Cardiac fibroblast (primary cell): Measurements from ENCODE around the gene IQGAP2.

Experiments
- DNase-seq, 2 donors: peaks; one replicate each; pipeline versions ENCODE4 v3.0.0 to v3.0.0-alpha.2; 2010; ENCODE audit warnings: low read depth in 2 of 2
- H3K4me3 ChIP-seq, 2 donors: replicated peaks in 1 of 2; 1 replicate in 1 of 2; 2 replicates in 1 of 2; pipeline ENCODE4 v1.5.1; 2011; ENCODE audit warnings: low read depth in 2 of 2, low read length in 2 of 2, mild to moderate bottlenecking in 2 of 2, moderate library complexity in 1 of 2
- TF ChIP-seq, protein P1 (sequence below): IDR thresholded peaks from one replicate; pipeline ENCODE4 v1.5.1; 2011; ENCODE audit warnings: low read depth, mild to moderate bottlenecking, low read length, inconsistent platforms

IQGAP2 gene

DNA sequence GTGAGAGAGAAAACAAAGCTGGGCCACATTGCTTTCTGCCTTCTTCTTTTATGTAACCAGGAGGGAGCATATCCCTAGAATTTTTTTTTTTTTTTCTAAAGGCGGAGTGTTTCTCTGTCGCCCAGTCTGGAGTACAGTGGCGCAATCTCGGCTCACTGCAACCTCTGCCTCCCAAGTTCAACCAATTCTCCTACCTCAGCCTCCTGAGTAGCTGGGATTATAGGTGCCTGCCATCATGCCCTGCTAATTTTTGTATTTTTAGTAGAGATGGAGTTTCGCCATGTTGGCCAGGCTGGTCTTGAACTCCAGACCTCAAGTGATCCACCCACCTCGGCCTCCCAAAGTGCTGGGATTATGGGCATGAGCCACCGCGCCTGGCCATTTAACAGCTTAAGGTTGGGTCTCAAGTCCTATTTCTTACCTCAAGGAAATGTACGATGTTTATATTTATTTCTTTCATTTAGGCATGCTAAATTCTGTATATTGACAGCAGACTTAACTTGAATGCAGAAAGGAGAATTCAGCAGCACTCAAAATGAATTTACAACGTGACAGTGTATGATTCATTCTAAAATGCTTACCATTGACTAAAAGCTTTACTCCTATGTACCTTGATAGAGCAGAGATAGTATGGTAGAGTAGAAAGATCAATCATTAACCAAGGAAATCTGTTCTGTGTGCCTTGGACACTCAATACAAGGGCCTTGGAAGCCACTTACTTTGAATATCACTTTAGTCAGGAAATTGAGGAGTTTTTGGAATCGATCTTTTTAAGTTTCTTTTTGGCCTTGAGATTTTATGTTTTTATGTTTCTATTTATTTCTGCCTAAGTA, 119.2 kb downstream of the IQGAP2 start:
- TF ChIP-seq, protein P1, sequence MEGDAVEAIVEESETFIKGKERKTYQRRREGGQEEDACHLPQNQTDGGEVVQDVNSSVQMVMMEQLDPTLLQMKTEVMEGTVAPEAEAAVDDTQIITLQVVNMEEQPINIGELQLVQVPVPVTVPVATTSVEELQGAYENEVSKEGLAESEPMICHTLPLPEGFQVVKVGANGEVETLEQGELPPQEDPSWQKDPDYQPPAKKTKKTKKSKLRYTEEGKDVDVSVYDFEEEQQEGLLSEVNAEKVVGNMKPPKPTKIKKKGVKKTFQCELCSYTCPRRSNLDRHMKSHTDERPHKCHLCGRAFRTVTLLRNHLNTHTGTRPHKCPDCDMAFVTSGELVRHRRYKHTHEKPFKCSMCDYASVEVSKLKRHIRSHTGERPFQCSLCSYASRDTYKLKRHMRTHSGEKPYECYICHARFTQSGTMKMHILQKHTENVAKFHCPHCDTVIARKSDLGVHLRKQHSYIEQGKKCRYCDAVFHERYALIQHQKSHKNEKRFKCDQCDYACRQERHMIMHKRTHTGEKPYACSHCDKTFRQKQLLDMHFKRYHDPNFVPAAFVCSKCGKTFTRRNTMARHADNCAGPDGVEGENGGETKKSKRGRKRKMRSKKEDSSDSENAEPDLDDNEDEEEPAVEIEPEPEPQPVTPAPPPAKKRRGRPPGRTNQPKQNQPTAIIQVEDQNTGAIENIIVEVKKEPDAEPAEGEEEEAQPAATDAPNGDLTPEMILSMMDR, result no peak
- H3K4me3 ChIP-seq, result no peak overlapping the region
- DNase-seq, result no peak

DNA sequence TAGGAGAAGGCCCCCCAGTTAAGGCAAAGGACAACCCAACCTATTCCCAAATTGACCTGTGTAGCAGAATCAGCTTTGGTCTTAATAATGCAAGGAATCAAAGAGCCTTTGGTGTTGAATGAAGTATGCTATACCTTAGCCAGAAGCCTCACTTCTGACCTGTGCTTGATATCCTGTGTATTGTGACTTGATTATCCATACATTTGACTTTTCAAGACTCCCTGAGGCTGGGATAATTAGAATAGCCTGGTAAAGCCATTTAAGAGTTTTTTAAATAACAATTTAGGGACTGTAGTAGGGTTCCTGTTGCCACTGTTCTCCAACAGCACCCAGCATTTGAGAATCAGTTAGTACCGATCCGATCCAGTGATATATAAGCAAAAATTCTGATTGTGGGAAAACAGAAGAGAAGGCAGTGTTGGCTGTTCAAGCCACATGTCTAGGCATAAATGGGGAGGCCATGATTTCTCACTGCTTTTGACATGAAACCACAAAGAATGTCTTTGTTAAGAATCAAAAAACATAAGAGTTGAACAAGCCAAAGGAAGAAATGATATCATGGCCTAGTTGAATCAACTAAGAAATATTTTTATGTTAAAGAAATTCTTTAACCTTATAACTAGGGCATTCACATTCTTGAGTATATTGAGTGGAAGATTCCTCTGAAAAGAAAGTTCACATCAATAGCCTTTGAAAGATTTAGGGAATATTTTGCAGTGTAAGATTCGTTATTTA, 121.2 kb downstream of the IQGAP2 start:
- TF ChIP-seq, protein P1, result no peak
- peak in 1 of 2 donors; percentile 13 for DNase-seq
- no peak overlapping the region for H3K4me3 ChIP-seq

DNA sequence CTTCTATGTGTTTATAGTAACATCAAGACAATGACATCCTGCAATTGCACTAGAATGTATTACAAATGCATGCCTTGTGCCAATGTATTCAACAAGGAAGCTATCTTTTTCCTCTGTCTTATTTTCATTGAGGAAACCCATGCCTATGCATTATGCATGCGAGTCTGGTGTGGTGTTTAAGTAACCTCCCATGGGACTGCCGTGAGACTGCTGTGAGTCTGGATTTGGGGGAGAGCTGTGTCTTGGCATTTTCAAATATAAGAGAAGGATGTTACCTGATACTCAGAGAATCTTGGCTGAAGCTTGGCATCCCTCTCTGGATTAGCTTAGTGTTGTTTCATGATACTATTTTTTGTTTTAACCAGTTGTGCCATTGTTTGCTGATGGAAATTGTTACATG, 121.8 kb downstream of the IQGAP2 start:
- H3K4me3 ChIP-seq, result no peak overlapping the region
- TF ChIP-seq, protein P1, result no peak
- DNase-seq, result peak; percentile 8 to 55

DNA sequence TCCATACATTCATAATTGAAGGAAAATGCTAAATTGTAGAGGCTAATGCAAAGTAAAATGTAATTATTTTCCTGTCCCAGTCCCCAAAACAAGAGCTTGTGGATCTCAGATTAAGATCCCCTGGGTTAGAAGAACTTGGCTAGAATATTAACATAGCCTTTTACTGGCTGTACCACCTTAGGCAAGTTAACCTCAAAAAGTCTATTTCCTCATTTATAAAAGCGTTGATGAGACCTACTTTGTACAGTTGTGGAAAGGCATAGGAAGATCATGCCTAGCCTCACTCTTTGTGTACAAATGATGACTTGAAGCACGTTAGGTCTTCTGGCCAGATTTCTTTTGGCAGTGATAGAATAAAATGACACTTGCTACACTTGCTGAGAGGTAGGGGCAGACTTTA, 122.9 kb downstream of the IQGAP2 start:
- DNase-seq, result no peak
- TF ChIP-seq, protein P1, result no peak
- H3K4me3 ChIP-seq, result no peak overlapping the region

DNA sequence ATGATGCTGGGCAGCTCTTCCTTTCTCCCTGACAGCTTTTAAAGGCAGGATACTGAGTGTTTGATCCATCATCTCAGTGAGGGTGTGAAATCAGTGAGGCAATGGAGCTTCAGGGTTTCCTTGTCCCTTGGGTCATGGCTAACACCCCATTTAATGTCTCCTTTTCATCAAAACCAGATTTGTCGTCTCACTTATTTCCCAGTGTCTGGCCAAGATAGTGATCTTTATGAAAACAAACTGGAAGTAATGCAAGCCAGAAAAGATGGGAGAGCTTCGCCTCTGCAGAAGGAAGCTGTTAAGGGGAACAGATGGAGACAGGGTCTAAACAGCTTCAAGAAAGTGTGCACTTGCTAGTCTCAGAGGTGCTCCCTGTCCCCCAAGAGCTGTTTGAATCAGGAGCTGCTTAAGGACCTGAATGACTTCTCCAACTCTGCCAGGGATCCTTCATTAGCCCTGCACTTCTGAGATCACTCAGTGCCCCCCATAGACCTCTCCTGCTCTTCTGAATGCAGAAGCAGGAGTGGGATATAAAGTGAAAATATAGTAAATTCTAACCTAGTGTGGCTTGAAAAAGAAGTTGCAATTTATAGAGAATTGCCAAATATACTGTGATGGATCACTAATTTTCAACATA, 124.0 kb downstream of the IQGAP2 start:
- H3K4me3 ChIP-seq, result no peak overlapping the region
- no peak for DNase-seq
- TF ChIP-seq, protein P1, result no peak

DNA sequence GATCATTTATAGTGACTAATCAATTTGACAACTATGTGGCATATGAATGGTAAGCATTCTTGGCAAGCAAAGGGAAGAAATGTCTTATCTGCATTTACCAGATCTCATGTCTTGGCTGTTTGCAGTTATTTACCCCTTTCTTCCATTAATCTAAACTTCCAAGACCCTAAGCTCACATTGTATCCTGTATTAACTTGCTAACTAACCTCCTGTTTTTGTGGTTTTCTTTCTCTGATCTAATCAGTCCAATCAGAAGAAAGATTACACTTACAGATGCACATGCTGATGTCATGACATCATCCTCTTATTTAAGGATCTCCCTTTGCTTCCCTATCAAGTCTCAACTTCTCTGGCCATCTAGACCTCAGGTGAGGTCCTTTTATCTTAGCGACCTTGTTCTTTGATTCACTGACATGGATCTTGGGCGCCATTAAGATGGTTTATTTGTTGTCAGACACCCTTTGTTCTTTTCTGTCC, 124.6 kb downstream of the IQGAP2 start:
- no peak overlapping the region for H3K4me3 ChIP-seq
- DNase-seq, result no peak
- TF ChIP-seq, protein P1, result no peak
